Stimulated activated memory B cell treated with anti-CD40 and anti-IgM and Interleukin-4, amounts not matched to agents 10 μg/mL and 1 μg/mL and 100 μg/mL, for 72 hours (primary cell): ENCODE measurements around the gene TSC1.

Experiments
- ATAC-seq: fragments of 150-1000 bp; cut with Tn5 transposase; 2 replicates; pipeline ENCODE4 v1.10.0; 2021
- H3K27ac Mint-ChIP-seq: one replicate; pipeline ENCODE4 v1.8.0; 2022; ENCODE audit warnings: mild to moderate bottlenecking, mixed read lengths
- H3K27me3 Mint-ChIP-seq: one replicate; pipeline ENCODE4 v1.8.0; 2022; ENCODE audit warnings: mixed read lengths
- H3K36me3 Mint-ChIP-seq: one replicate; pipeline ENCODE4 v1.8.0; 2022; ENCODE audit warnings: mixed read lengths
- H3K4me1 Mint-ChIP-seq: one replicate; pipeline ENCODE4 v1.8.0; 2022; ENCODE audit warnings: mixed read lengths
- H3K4me3 Mint-ChIP-seq: one replicate; pipeline ENCODE4 v1.8.0; 2022; ENCODE audit warnings: mild to moderate bottlenecking, moderate library complexity, mixed read lengths
- H3K9me3 Mint-ChIP-seq: one replicate; pipeline ENCODE4 v1.8.0; 2022; ENCODE audit warnings: mixed read lengths

TSC1 gene

GRCh38 chr9:132923346-132923902 is 21.0 kb downstream of the TSC1 start:
- Mint-ChIP-seq H3K4me3 (no peak overlapping the region), H3K36me3 (peaks cover 65% of the 10 kb centered on the region), H3K27ac (no peak overlapping the region), H3K4me1 (no peaks in the 10 kb centered on the region), H3K9me3 (no peaks in the 10 kb centered on the region), H3K27me3 (no peaks in the 10 kb centered on the region)
- ATAC-seq = no peak

DNA sequence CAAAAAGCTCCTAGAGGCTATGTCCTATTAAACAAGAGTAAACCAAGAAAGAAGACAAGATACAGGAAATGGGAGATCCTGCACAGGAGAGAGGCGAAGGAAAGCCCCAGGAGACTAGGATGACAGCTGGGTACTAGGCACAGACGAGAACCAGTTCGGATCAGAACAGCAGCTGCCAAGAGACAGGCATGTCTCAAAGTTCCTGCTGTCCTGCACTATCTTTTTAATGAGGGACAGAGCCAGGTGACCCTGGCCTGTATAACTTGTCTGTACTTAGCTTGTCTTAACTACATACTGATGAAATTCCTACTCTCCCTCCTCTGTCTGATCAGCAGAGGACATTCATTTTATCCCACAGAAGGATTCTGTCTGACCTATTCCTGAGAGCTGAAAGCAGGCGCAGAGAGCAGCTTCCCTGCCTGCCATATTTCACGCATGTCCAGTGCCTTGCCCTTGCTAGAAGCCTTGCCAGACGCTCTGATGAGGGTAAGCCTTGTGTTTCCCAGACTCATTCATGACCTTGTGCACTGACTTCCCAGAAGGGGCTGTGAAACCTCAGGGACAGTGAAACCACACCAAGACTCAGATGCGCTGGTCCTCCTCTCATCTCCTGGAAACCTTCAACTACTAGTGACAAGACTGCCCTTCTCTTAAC is 24.7 kb downstream of the TSC1 start:
- peaks cover 82% of the 10 kb centered on the region for H3K36me3 Mint-ChIP-seq
- no peaks in the 10 kb centered on the region for H3K9me3 Mint-ChIP-seq
- H3K27ac Mint-ChIP-seq = no peak overlapping the region
- no peaks in the 10 kb centered on the region for H3K27me3 Mint-ChIP-seq
- no peak overlapping the region for H3K4me3 Mint-ChIP-seq
- H3K4me1 Mint-ChIP-seq = no peaks in the 10 kb centered on the region
- ATAC-seq = no peak

- no peaks in the 10 kb centered on the region for H3K27me3 Mint-ChIP-seq
- no peak overlapping the region for H3K4me3 Mint-ChIP-seq
- no peaks in the 10 kb centered on the region for H3K4me1 Mint-ChIP-seq
- ATAC-seq = no peak
- H3K27ac Mint-ChIP-seq = no peak overlapping the region
- H3K9me3 Mint-ChIP-seq = no peaks in the 10 kb centered on the region
- H3K36me3 Mint-ChIP-seq = peaks cover 79% of the 10 kb centered on the region
Measured at GRCh38 chr9:132914924-132915323, 29.5 kb downstream of the TSC1 start.

- no peak for ATAC-seq
- no peaks in the 10 kb centered on the region for H3K9me3 Mint-ChIP-seq
- peaks cover 53% of the 10 kb centered on the region for H3K36me3 Mint-ChIP-seq
- H3K4me3 Mint-ChIP-seq = no peak overlapping the region
- H3K4me1 Mint-ChIP-seq = no peaks in the 10 kb centered on the region
- H3K27ac Mint-ChIP-seq = no peak overlapping the region
- H3K27me3 Mint-ChIP-seq = no peaks in the 10 kb centered on the region
Measured at GRCh38 chr9:132912131-132912530, 32.3 kb downstream of the TSC1 start.

DNA sequence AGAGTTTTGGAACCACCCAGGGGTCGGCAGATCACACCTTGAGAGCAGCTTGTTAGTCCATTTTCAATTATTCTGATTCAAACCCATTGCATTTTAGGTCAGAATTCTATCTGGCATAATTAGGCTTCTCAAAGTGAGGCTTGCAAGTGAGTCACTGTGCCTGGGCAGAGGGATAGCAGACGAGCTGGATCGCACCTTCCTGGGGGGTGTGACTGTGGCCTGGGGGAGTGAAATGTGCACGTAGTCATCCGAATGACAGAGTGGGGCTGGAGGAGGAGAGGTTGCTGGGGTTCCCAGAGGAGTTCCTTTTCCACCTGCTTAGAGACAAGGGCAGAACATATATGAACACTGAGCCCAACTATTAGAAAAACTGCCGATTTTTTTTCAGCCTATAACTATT is 34.0 kb downstream of the TSC1 start:
- Mint-ChIP-seq H3K27me3 (no peaks in the 10 kb centered on the region), H3K4me1 (no peaks in the 10 kb centered on the region), H3K9me3 (no peaks in the 10 kb centered on the region), H3K36me3 (peaks cover 38% of the 10 kb centered on the region), H3K27ac (no peak overlapping the region), H3K4me3 (no peak overlapping the region)
- no peak for ATAC-seq

- Mint-ChIP-seq H3K4me3 (no peak overlapping the region), H3K27me3 (no peaks in the 10 kb centered on the region), H3K9me3 (no peaks in the 10 kb centered on the region), H3K4me1 (no peaks in the 10 kb centered on the region), H3K36me3 (peaks cover 33% of the 10 kb centered on the region), H3K27ac (no peak overlapping the region)
- ATAC-seq = no peak
Measured at GRCh38 chr9:132909311-132909710, 35.1 kb downstream of the TSC1 start.

DNA sequence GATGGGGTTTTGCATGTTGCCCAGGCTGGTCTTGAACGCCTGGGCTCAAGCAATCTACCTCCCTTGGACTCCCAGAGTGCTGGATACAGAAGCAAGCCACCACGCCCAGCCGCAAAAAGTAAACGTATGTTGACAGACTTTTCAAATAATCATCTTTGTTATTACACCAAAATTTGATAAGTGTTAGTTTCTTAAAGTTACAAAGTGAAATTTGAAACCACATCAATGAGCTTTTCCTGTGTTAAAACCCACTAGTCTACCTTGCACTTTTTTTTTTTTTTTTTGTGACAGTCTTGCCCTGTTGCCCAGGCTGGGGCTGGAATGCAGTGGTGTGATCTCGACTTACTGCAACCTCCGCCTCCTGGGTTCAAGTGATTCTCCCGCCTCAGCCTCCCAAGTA is 35.8 kb downstream of the TSC1 start:
- no peak overlapping the region for H3K4me3 Mint-ChIP-seq
- no peak overlapping the region for H3K27ac Mint-ChIP-seq
- no peaks in the 10 kb centered on the region for H3K9me3 Mint-ChIP-seq
- no peaks in the 10 kb centered on the region for H3K27me3 Mint-ChIP-seq
- peaks cover 39% of the 10 kb centered on the region for H3K36me3 Mint-ChIP-seq
- ATAC-seq = no peak
- no peaks in the 10 kb centered on the region for H3K4me1 Mint-ChIP-seq

DNA sequence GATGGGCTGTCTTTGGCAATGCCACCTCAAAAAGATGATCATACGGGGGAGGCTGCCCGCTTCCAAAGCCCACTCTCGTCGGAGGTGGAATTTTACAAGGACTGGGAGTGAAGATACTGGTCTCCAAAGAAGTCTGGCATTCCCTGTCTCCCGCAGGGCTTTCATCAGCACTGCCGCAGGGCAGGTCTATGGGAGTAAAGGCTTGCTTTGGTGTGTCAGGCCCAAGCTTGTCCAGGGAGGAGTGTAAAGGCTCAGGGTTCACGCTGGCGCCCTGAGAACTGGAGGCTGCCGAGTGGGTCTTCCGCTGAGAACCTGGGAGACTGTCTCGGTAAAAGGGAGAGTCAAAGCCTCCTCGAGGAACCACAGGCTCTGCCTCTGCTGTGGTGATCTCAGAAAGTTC is 38.7 kb downstream of the TSC1 start:
- ATAC-seq = no peak
- no peaks in the 10 kb centered on the region for H3K4me1 Mint-ChIP-seq
- no peaks in the 10 kb centered on the region for H3K9me3 Mint-ChIP-seq
- H3K27ac Mint-ChIP-seq = no peak overlapping the region
- H3K36me3 Mint-ChIP-seq = peaks cover 40% of the 10 kb centered on the region
- H3K27me3 Mint-ChIP-seq = no peaks in the 10 kb centered on the region
- no peak overlapping the region for H3K4me3 Mint-ChIP-seq

GRCh38 chr9:132903574-132904492 is 40.6 kb downstream of the TSC1 start:
- H3K27ac Mint-ChIP-seq = no peak overlapping the region
- peaks cover 44% of the 10 kb centered on the region for H3K36me3 Mint-ChIP-seq
- no peak overlapping the region for H3K4me3 Mint-ChIP-seq
- H3K27me3 Mint-ChIP-seq = no peaks in the 10 kb centered on the region
- no peak for ATAC-seq
- no peaks in the 10 kb centered on the region for H3K9me3 Mint-ChIP-seq
- no peaks in the 10 kb centered on the region for H3K4me1 Mint-ChIP-seq

DNA sequence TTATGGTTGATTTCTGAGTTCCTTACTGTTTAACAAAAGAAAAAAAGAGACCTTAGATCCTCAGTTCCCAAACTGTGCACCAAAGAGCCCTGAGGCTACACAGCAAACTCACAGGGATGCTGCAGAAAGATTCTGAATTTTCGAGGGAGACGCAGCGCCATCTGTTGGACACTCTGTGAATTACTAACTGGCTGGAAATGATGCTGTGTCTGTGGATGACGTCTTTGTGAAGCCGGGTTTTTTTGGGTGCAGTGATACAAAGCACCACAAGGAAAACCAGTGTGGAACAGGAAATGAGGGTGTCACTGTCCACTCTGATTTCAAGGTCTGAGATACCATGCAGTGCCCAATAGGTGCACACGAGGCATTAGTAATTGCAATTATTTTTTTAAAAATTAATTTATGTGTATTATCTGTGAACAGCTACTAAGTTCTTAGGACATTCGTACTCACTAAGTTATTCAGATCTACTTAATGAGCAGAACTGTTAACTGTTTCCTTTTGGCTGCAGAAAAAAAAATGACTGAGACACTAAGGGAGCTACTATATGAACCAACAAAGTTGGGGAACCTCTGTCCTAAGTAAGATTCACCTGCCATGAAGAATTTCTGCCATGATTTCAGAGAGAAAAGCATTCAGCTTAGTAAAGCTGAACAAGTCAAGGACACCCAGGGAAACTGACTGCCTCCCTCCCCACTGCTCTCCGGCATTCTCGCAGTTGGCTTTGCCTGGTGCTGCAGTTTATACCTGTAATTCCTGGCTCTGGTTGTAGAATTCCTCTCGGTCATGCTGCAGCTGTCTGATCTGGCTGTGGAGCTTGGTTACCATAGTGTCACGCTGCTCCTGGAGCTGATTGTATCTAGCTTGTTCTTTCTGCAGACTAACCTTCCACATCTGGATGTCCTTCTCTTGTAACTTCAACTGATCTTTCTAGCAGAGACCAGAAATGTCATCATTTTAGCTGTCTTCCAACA is 42.3 kb downstream of the TSC1 start:
- Mint-ChIP-seq H3K9me3 (no peaks in the 10 kb centered on the region), H3K4me1 (no peaks in the 10 kb centered on the region), H3K36me3 (peaks cover 53% of the 10 kb centered on the region), H3K4me3 (no peak overlapping the region), H3K27ac (no peak overlapping the region), H3K27me3 (no peaks in the 10 kb centered on the region)
- ATAC-seq = peak; percentile 88

GRCh38 chr9:132898051-132898450 is 46.4 kb downstream of the TSC1 start:
- Mint-ChIP-seq H3K4me1 (no peaks in the 10 kb centered on the region), H3K27me3 (no peaks in the 10 kb centered on the region), H3K9me3 (no peaks in the 10 kb centered on the region), H3K27ac (no peak overlapping the region), H3K4me3 (no peak overlapping the region), H3K36me3 (peaks cover 64% of the 10 kb centered on the region)
- no peak for ATAC-seq

DNA sequence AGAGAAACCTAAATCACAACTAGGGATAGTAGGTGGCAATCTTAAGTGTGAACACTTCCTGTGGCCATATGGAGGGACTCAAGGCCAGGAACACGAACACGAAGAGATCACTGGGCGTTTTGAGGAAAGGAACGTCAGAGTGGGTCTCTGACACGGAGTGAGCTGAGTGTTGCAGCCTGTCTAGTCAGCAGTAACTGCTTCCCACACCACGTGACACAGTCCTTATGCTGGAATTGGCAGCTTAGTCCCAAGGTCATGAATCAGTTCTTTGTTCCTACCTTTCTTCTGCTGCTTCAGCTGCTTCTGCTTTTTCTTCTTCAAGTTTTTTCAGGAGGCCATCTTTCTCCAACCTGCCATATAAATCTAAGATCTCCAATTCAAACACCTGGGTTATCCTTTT is 47.5 kb downstream of the TSC1 start:
- H3K4me3 Mint-ChIP-seq = no peak overlapping the region
- H3K4me1 Mint-ChIP-seq = no peaks in the 10 kb centered on the region
- H3K27me3 Mint-ChIP-seq = no peaks in the 10 kb centered on the region
- H3K36me3 Mint-ChIP-seq = peaks cover 63% of the 10 kb centered on the region
- ATAC-seq = no peak
- no peaks in the 10 kb centered on the region for H3K9me3 Mint-ChIP-seq
- H3K27ac Mint-ChIP-seq = no peak overlapping the region

- no peak for ATAC-seq
- H3K27ac Mint-ChIP-seq = no peak overlapping the region
- H3K9me3 Mint-ChIP-seq = no peaks in the 10 kb centered on the region
- H3K4me1 Mint-ChIP-seq = no peaks in the 10 kb centered on the region
- no peaks in the 10 kb centered on the region for H3K27me3 Mint-ChIP-seq
- H3K36me3 Mint-ChIP-seq = peaks cover 58% of the 10 kb centered on the region
- no peak overlapping the region for H3K4me3 Mint-ChIP-seq
Measured at GRCh38 chr9:132896264-132896663, 48.2 kb downstream of the TSC1 start.

DNA sequence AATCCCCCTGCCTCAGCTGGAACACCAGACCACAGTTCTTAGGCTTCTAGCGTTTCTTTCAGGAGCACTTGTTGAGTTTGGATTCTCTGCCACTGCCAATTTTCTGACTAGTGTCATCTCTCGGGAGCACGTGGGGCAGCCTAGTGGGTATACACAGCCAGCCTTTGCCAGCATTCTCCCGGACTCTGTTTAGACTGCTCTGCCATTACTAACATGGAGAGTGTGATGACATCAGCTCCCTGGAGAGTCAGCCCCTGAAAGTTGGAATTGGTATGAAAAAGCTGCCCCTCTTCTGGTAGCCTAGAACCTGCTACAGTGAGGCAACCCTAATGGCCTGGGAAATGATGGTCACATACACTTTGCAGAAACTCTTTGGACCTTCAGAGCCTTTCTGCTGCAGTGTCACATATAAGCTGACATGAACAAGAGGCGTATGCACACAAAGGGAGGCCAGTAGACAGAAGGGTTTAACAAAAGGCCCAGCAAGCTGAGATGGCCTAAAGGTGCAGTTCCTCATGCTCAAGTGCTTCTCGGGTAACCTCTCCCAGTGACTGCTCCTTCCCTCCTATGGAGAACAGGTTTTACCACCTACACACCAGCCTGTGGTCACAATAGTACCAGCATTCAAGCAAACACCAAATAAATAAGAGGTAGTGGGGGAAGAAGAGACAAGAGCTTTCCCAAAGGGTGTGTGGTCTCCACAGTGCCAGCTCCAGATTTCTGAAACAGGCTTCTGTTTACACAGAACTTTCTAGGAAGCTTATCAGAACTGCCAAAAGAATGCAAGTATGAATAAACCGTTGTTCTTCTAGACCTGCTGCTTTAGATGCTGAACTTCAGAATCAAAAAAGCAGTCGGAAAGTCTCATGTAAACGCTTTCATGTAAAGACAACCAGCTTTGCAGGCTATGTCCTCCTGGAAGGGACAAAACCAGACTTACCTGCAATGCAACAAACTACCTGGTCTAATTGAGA is 49.3 kb downstream of the TSC1 start:
- Mint-ChIP-seq H3K9me3 (no peaks in the 10 kb centered on the region), H3K4me3 (no peak overlapping the region), H3K4me1 (no peaks in the 10 kb centered on the region), H3K36me3 (peaks cover 49% of the 10 kb centered on the region), H3K27ac (no peak overlapping the region), H3K27me3 (no peaks in the 10 kb centered on the region)
- no peak for ATAC-seq
